Choroid plexus epithelial cell (primary cell): ENCODE measurements around the gene LBX2.
A peak's percentile ranks its signal among the peaks of the same experiment; 100 is the strongest.

Source experiments
- DNase-seq: peaks from one replicate; pipeline ENCODE4 v3.0.0-alpha.2; 2010; ENCODE audit warnings: low read depth
- H3K4me3 ChIP-seq: 2 replicates; pipeline ENCODE4 v1.5.1; 2011; ENCODE audit warnings: low read depth, mild to moderate bottlenecking, control low read depth, low read length, moderate library complexity
- CTCF ChIP-seq: conservative IDR thresholded peaks from 2 replicates; pipeline ENCODE4 v1.5.1; 2011; ENCODE audit warnings: low read depth, mild to moderate bottlenecking, control low read depth, inconsistent platforms, low read length, moderate library complexity

The LBX2 gene

GRCh38 chr2:74507926-74508520, 8.6 kb upstream of the LBX2 start:
- DNase-seq, result peak; percentile 50
- no peak for TF ChIP-seq CTCF
- H3K4me3 ChIP-seq, result peak overlapping the region; percentile 100

- peak within 1 kb of the TSS; percentile 100 for H3K4me3 ChIP-seq
- TF ChIP-seq CTCF, result peak; percentile 57
- DNase-seq, result peak; percentile 99
These were observed 7.9 kb upstream of the LBX2 start, which contains the start of gene PCGF1 for GRCh38 chr2:74507145-74507925. Gene PCGF1 (minus strand): TSS chr2:74507695. CDS start chr2:74507668, 27 bp downstream.

- no peak for TF ChIP-seq CTCF
- peak overlapping the region; percentile 4 for H3K4me3 ChIP-seq
- DNase-seq, result no peak
These were observed 6.2 kb upstream of the LBX2 start for GRCh38 chr2:74505448-74506246.

GRCh38 chr2:74504591-74504990, 5.2 kb upstream of the LBX2 start:
- DNase-seq, result no peak
- TF ChIP-seq CTCF, result no peak
- H3K4me3 ChIP-seq, result no peak overlapping the region

GRCh38 chr2:74503506-74504475, 4.4 kb upstream of the LBX2 start:
- no peak for TF ChIP-seq CTCF
- peak overlapping the region; percentile 74 for H3K4me3 ChIP-seq
- no peak for DNase-seq

GRCh38 chr2:74502720-74503505, 3.5 kb upstream of the LBX2 start:
- peak; percentile 87 for DNase-seq

More at GRCh38 chr2:74502720-74503505, 3.5 kb upstream of the LBX2 start:
- peak overlapping the region; percentile 74 for H3K4me3 ChIP-seq
- TF ChIP-seq CTCF, result peak; percentile 43
